ENCODE measurements around the gene PDIA4. TPM values are rescaled to one million over a fixed set of nuclear protein-coding genes. Genes with fewer than 3 reads are reported as not detected.
"Not testable (repeated sequence)": the region's sequence is repeated elsewhere in the genome, so short reads cannot be mapped to it uniquely, and the experiment has no call there.

The PDIA4 gene
- total and polyA plus RNA-seq, 2 donors from 2014 or later = 69.9 to 159 TPM

DNA sequence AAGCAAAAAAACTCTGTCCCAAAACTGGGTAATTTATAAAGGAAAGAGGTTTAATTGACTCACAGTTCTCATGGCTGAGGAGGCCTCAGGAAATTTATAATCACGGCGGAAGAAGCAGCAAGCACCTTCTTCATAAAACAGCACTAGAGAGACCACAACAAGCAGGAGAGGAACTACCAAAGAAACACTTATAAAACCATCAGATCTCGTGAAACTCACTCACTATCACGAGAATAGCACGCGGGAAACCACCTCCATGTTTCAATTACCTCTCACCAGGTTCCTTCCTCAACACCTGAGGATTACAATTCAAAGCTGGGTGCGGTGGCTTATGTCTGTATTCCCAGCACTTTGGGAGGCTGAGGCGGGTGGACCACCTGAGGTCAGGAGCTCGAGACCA, 48.5 kb downstream of the PDIA4 start:
- Histone ChIP-seq H3K4me1 (ENCODE audit: control insufficient read depth in 2 of 3, insufficient read depth in 2 of 3, low read depth in 1 of 3, low read length in 3 of 3) (peaks cover 0 to 4% (median 0%) of the 10 kb centered on the region in 3 donors), H3K4me3 (ENCODE audit: low read length in 3 of 3) (no peak overlapping the region), H3K27me3 (ENCODE audit: control insufficient read depth, insufficient read depth, low read length) (no peaks in the 10 kb centered on the region), H3K9me3 (ENCODE audit: control insufficient read depth in 2 of 3, insufficient read depth in 1 of 3, low read length in 3 of 3) (no peaks in the 10 kb centered on the region), H3K9ac (ENCODE audit: low read length in 3 of 3) (no peak overlapping the region), H3K27ac (ENCODE audit: low read depth in 2 of 2, low read length in 2 of 2) (no peak overlapping the region), H3K36me3 (ENCODE audit: control insufficient read depth in 2 of 3, insufficient read depth in 3 of 3, low read length in 3 of 3) (no peaks in the 10 kb centered on the region)
- DNase-seq = no peak
- no peak for FAIRE-seq
- TF ChIP-seq, protein P1, sequence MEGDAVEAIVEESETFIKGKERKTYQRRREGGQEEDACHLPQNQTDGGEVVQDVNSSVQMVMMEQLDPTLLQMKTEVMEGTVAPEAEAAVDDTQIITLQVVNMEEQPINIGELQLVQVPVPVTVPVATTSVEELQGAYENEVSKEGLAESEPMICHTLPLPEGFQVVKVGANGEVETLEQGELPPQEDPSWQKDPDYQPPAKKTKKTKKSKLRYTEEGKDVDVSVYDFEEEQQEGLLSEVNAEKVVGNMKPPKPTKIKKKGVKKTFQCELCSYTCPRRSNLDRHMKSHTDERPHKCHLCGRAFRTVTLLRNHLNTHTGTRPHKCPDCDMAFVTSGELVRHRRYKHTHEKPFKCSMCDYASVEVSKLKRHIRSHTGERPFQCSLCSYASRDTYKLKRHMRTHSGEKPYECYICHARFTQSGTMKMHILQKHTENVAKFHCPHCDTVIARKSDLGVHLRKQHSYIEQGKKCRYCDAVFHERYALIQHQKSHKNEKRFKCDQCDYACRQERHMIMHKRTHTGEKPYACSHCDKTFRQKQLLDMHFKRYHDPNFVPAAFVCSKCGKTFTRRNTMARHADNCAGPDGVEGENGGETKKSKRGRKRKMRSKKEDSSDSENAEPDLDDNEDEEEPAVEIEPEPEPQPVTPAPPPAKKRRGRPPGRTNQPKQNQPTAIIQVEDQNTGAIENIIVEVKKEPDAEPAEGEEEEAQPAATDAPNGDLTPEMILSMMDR (IDR thresholded peaks at IDR 0.05; ENCODE audit: borderline replicate concordance, extremely low read depth, insufficient read depth) = no peak
- intact Hi-C loops (cut with DNase I) = no loop called here

GRCh38 chr7:148979072-148979471, 49.2 kb downstream of the PDIA4 start:
- H3K27ac ChIP-seq (ENCODE audit: low read depth in 2 of 2, low read length in 2 of 2); FAIRE-seq; H3K36me3 ChIP-seq (ENCODE audit: control insufficient read depth in 2 of 3, insufficient read depth in 3 of 3, low read length in 3 of 3); H3K9me3 ChIP-seq (ENCODE audit: control insufficient read depth in 2 of 3, insufficient read depth in 1 of 3, low read length in 3 of 3); H3K27me3 ChIP-seq (ENCODE audit: control insufficient read depth, insufficient read depth, low read length); DNase-seq; H3K4me1 ChIP-seq (ENCODE audit: control insufficient read depth in 2 of 3, insufficient read depth in 2 of 3, low read depth in 1 of 3, low read length in 3 of 3); H3K4me3 ChIP-seq (ENCODE audit: low read length in 3 of 3); intact Hi-C loops (cut with DNase I); H3K9ac ChIP-seq (ENCODE audit: low read length in 3 of 3): not testable (repeated sequence)

DNA sequence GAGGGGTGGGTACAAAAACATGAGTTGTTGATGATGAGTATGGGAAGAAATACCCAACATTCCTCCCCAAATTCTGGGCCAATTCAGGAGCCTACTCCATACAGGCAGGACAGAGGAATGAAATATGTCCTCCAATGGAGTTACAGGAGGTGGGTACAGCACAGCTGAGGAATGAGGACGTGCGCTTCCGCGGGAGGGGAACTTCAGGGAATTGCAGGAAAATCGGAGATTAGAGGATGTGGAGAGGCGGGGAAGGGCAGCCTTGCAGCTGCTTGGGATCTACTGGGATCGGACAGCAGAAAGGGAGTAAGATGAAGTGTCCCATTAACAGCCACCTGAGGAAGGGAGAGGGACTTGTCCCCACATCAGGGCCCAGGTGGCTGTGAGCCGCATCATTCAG, 50.2 kb downstream of the PDIA4 start:
- TF ChIP-seq, protein P1 (IDR thresholded peaks at IDR 0.05; ENCODE audit: borderline replicate concordance, extremely low read depth, insufficient read depth) = no peak
- no peak overlapping the region for H3K4me3 ChIP-seq (ENCODE audit: low read length in 3 of 3)
- no peak overlapping the region for H3K27ac ChIP-seq (ENCODE audit: low read depth in 2 of 2, low read length in 2 of 2)
- no peaks in the 10 kb centered on the region for H3K9me3 ChIP-seq (ENCODE audit: control insufficient read depth in 2 of 3, insufficient read depth in 1 of 3, low read length in 3 of 3)
- intact Hi-C loops (cut with DNase I) = no loop called here
- DNase-seq = no peak
- H3K4me1 ChIP-seq (ENCODE audit: control insufficient read depth in 2 of 3, insufficient read depth in 2 of 3, low read depth in 1 of 3, low read length in 3 of 3) = no peaks in the 10 kb centered on the region
- no peaks in the 10 kb centered on the region for H3K27me3 ChIP-seq (ENCODE audit: control insufficient read depth, insufficient read depth, low read length)
- no peaks in the 10 kb centered on the region for H3K36me3 ChIP-seq (ENCODE audit: control insufficient read depth in 2 of 3, insufficient read depth in 3 of 3, low read length in 3 of 3)
- no peak for FAIRE-seq
- H3K9ac ChIP-seq (ENCODE audit: low read length in 3 of 3) = no peak overlapping the region

DNA sequence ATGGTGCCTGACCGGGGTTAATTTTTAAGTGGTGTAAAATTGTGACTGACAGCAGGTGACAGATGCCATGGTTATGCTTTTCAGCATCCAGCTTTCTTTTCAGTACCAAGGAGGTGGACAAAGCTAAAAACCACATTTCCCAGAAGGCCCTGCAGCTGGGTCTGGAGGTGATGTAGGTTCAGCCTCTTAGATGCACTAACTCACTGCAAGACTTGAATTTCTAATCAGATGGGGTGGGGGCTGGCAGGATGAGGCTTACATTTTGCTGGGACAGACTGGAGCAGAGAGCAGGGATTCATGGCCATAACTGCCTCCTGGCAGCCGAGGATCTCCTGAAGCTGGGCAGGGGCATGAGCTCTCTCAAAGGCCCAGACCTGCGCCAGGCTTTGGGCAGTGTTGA, 52.4 kb downstream of the PDIA4 start:
- TF ChIP-seq, protein P1 (IDR thresholded peaks at IDR 0.05; ENCODE audit: borderline replicate concordance, extremely low read depth, insufficient read depth) = no peak
- no peak for DNase-seq
- H3K36me3 ChIP-seq (ENCODE audit: control insufficient read depth in 2 of 3, insufficient read depth in 3 of 3, low read length in 3 of 3) = no peaks in the 10 kb centered on the region
- H3K27ac ChIP-seq (ENCODE audit: low read depth in 2 of 2, low read length in 2 of 2) = no peak overlapping the region
- H3K9me3 ChIP-seq (ENCODE audit: control insufficient read depth in 2 of 3, insufficient read depth in 1 of 3, low read length in 3 of 3) = no peaks in the 10 kb centered on the region
- H3K4me3 ChIP-seq (ENCODE audit: low read length in 3 of 3) = no peak overlapping the region
- H3K4me1 ChIP-seq (ENCODE audit: control insufficient read depth in 2 of 3, insufficient read depth in 2 of 3, low read depth in 1 of 3, low read length in 3 of 3) = no peaks in the 10 kb centered on the region
- H3K27me3 ChIP-seq (ENCODE audit: control insufficient read depth, insufficient read depth, low read length) = no peaks in the 10 kb centered on the region
- no peak overlapping the region for H3K9ac ChIP-seq (ENCODE audit: low read length in 3 of 3)
- intact Hi-C loops (cut with DNase I) = no loop called here
- no peak for FAIRE-seq
